GM21367 (cell line): Measurements from ENCODE around the gene CA4.

Experiments
- ATAC-seq: cut with Tn5 transposase; IDR thresholded peaks from one replicate; pipeline ENCODE4 v1.9.1; 2021; ENCODE audit not compliant: unreplicated experiment

CA4 gene

GRCh38 chr17:60129164-60129563, 20.6 kb upstream of the CA4 start:
- no peak for ATAC-seq

GRCh38 chr17:60130466-60130865, 19.3 kb upstream of the CA4 start:
- no peak for ATAC-seq

GRCh38 chr17:60134396-60135150, 15.2 kb upstream of the CA4 start:
- ATAC-seq: no peak

GRCh38 chr17:60135151-60135950, 14.4 kb upstream of the CA4 start:
- ATAC-seq: peak; percentile 89

- no peak for ATAC-seq
These were observed 13.7 kb upstream of the CA4 start for GRCh38 chr17:60135951-60136666.

GRCh38 chr17:60137731-60138130, 12.0 kb upstream of the CA4 start:
- ATAC-seq: no peak

GRCh38 chr17:60138769-60139437, 10.9 kb upstream of the CA4 start:
- ATAC-seq: no peak

GRCh38 chr17:60139438-60140285, 10.1 kb upstream of the CA4 start:
- ATAC-seq: no peak

GRCh38 chr17:60141111-60142018, 8.4 kb upstream of the CA4 start:
- ATAC-seq: no peak

- ATAC-seq: no peak
These were observed 6.8 kb upstream of the CA4 start for GRCh38 chr17:60142872-60143499.

- no peak for ATAC-seq
These were observed 4.5 kb upstream of the CA4 start for GRCh38 chr17:60145006-60145935.

- ATAC-seq: no peak
These were observed 3.6 kb upstream of the CA4 start for GRCh38 chr17:60146206-60146605.

- no peak for ATAC-seq
These were observed 2.1 kb upstream of the CA4 start for GRCh38 chr17:60147553-60148223.

- ATAC-seq: no peak
These were observed 1.4 kb upstream of the CA4 start for GRCh38 chr17:60148373-60148772.

GRCh38 chr17:60151355-60151754, 1.6 kb downstream of the CA4 start:
- no peak for ATAC-seq

- no peak for ATAC-seq
These were observed 4.0 kb downstream of the CA4 start for GRCh38 chr17:60153606-60154390.
